HG03139 (cell line): ENCODE data around the gene FAM120AOS.

Experiments
- ATAC-seq: cut with Tn5 transposase; IDR thresholded peaks from one replicate; pipeline ENCODE4 v1.9.1; 2021; ENCODE audit not compliant: unreplicated experiment

The FAM120AOS gene

DNA sequence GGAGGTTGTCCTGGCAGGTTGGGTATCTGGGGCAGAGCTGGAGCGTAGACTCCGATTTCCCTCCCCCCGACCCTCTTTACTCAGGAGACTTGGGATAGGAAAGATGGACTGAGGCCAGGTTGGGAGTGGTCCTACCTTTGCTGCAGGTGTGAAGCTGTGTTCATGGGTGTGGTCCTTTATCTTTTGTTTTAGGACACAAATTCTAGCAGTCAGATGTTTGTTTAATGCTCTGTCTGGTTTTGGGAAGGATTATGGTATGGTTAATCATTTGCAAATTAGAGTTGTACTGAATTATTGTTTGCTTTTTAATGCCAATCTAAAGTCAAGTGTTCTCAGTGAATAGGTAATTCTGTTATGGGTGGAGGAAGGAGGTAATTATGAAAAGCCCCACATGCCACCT, 14.1 kb upstream of the FAM120AOS start:
- ATAC-seq = no peak

DNA sequence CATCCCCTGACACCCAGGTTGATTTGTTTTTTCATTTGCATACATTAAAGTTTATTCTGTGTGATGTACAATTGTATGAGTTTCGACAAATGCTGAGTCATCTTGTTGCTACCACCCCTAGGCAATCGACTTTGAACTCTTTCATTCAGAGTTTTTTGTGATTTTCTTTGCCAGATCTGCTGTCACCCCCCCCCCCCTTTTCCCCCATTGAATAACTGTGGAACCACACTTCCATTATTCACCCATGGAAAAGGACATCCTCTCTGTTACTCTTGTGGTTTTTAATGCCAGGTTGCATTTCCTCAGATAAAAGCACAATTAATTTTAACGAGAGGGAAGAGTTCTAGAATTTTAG, 13.7 kb upstream of the FAM120AOS start:
- no peak for ATAC-seq

DNA sequence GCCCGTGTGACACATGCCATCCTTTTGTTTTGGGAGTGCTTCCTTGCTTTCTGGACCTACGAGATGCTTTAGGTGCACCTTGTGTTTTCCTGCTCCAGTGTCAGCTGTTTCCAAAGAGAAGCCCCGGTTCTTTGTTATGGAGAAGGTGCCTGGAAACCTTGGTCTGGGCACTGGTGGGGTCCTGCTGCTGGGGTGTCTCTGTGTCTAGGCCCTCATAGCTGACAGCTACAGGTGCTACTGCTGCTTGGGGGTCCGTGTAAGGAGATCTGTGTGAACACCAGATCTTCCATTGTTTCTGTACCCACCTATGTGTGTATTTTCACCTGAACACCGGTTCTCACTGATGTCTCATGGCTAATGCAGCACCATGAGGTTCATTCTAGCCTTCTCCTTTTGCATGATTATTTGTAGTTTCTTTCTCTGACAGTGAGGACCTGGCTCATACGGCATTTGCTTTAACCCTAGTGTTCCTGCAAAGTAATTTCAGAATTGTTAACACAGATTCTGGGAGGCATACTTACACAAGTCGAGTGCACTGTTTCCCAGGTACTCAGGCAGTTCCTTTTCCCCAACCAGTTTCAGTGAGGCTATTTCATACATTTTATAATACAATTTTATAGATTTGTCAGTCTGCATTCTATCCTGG, 13.2 kb upstream of the FAM120AOS start:
- ATAC-seq = no peak

DNA sequence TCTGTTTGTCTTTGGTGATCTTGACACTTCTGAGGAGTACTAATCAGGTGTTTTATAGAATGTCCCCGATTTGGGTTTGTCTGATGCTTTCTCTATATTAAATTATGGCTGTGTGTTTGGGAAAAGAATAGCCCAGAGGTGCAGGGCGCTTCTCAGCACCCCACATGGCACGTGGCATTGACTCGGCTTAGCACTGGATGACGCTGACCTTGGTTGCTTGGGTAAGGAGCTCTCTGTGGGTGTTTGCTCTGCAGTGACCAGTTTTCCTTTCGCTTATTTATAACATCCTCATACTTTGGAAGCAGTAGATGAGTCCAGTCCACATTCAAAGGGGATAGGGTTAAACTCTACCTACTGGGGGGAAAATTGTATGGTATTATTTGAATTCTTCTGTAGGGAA, 12.5 kb upstream of the FAM120AOS start:
- ATAC-seq = no peak

- ATAC-seq = no peak
Observed at GRCh38 chr9:93464876-93465275, 11.5 kb upstream of the FAM120AOS start.

GRCh38 chr9:93464395-93464794, 11.0 kb upstream of the FAM120AOS start:
- ATAC-seq = no peak

DNA sequence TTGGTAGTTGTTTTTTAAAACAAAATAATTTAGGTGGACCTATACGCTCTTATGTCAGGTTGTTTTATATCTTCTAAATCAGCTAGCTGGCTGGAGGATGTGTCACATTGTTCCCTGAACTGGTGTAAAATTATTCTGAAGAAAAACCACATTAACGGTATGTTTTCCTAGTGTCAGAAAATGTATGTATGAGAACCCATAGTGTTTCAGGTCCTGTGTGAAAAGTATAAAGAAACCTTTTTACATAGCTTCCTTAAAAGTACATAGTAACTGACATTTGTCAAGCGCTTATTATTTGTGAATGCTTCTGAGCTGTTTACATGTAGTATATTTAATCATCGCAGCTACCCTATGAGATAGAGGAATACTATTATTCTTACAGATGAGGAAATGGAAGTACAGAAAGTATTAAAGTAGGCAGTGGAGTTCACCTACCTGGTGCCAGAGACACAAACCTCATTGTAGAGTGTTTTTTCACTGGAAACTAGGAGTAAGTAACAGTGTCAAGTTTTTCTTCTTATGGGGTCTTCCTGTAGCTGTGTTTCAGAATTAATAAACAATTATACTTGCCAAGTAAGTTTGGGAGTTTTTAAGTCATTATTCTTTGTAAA, 10.4 kb upstream of the FAM120AOS start:
- no peak for ATAC-seq

- ATAC-seq = no peak
Observed at GRCh38 chr9:93461821-93462220, 8.4 kb upstream of the FAM120AOS start.

DNA sequence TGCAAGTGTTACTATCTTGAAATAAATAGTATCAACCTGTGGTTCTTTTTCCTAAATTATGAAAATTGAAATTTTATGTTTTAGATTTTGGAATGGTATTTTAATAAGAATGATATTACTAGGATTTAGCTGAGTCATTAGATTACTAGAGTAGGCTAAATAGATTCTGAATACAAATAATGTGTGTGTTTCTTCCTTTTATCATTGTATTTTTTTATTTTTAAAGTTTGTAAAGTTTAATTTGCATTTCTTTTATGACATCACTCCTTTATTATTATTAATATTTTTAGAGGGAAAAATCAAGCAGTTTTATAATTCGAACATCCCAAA, 8.0 kb upstream of the FAM120AOS start:
- ATAC-seq = no peak

- no peak for ATAC-seq
Observed at GRCh38 chr9:93460689-93461413, 7.5 kb upstream of the FAM120AOS start.

GRCh38 chr9:93459432-93459847, 6.1 kb upstream of the FAM120AOS start:
- no peak for ATAC-seq

GRCh38 chr9:93458712-93459111, 5.3 kb upstream of the FAM120AOS start:
- ATAC-seq = no peak

DNA sequence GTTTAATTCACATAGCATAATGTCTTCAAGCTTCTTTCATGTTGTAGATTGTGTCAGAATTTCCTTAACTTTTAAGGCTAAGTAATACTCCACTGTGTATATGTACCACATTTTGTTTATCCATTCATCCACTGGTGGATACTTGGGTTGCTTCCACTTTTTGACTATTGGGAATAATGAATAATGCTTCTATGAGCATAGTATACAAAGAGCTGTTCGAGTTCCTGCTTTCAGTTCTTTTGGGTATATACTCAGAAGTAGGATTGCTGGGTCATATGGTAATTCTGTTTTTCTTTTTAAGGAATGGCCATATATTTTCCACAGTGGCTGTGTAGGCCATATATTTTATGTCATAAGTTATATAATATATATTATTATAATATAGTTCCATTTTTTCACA, 3.6 kb upstream of the FAM120AOS start:
- no peak for ATAC-seq

DNA sequence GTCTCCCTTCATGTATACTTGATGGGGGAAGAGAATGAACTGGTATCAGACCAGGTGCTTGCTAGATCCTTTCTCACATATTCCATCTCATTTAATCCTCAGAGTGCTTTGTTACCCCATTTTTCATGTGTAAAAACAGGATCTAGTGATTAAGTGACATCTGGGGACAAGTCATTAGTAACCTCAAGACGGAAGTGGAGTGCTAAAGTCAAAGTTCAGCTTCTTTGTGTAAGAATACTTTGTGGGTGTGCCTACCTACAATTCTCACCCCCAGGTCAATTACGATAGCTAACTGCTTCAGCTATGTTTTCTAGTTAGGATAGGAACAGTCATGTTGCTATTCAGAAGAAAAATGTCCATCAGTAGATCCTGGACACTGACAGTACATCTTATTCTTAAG, 3.1 kb upstream of the FAM120AOS start:
- ATAC-seq = no peak

- ATAC-seq = no peak
Observed at GRCh38 chr9:93456022-93456421, 2.6 kb upstream of the FAM120AOS start.

- no peak for ATAC-seq
Observed at GRCh38 chr9:93452710-93453046, 703 bp downstream of the FAM120AOS start.

DNA sequence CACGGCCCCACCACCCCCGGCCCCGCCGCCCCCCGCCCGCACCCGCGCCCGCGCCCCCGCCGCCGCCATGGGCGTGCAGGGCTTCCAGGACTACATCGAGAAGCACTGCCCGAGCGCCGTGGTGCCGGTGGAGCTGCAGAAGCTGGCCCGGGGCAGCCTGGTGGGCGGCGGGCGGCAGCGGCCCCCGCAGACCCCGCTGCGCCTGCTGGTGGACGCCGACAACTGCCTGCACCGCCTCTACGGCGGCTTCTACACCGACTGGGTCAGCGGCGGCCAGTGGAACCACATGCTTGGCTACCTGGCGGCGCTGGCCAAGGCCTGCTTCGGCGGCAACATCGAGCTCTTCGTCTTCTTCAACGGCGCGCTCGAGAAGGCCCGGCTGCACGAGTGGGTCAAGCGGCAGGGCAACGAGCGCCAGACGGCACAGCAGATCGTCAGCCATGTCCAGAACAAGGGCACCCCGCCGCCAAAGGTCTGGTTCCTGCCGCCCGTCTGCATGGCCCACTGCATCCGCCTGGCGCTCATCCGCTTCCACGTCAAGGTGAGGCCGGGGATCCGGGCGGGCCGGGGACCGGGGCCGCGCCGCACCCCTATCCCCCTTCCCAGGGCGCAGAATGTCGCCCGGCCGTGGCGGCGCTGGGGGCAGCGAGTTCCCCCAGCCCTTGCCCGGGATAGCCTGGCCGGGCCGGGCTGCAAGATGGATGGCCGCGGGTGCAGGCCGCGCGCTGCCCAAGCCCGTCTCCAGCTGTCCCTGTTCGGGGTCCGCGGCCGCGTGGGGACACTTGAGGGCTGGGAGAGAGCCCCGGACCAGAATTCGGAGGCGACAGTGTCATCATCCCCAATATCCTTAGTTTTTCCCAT, 1.3 kb downstream of the FAM120AOS start:
- ATAC-seq = peak; percentile 20

DNA sequence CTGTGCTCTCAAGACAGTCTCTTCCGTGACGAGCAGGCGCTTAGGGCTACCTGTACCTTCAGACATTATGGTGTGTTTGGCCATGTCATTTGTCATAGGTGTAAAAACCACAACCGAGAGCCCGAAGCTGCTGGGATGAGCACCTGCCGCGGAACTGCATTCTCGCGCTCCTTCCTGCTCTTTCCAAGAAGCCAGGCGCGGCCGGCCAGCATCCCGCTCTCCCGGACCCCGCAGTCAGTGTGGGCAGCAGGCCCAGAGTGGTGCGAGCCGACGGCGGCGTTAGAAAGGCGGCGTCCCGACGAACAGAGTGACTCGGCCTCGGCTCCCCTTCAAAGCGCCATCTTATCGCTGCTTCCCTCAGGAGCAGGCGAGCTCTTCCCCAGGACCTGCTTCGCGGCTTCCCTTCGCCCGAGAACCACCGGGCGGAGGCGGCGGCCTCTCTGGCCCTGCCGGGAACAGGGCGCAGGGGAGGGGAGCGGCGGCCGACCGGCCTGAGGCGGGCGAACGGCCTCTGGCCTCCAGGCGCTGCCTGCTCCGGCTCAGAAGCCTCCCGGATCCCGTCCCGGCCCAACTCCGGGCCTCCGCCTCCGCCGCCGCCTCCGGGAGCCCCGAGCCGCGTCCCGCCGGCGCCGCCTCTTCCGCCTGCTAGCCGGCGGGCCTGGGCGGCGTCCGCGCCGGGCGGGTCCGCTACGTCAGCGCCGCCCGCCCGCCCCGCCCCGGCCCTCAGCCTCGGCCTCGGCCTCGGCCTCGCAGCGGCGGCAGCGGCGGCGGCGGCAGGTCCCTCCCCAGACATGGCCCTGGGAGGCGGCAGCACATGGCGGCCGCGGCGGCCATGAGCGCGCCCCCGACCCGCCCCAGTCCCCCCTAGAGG, 2.2 kb downstream of the FAM120AOS start, which contains the start of gene FAM120A:
Gene FAM120A (plus strand): TSS at position 741 of the 871 bp plus-strand sequence. CDS start 231 bp downstream, outside the sequence.
- ATAC-seq = peak; percentile 46

DNA sequence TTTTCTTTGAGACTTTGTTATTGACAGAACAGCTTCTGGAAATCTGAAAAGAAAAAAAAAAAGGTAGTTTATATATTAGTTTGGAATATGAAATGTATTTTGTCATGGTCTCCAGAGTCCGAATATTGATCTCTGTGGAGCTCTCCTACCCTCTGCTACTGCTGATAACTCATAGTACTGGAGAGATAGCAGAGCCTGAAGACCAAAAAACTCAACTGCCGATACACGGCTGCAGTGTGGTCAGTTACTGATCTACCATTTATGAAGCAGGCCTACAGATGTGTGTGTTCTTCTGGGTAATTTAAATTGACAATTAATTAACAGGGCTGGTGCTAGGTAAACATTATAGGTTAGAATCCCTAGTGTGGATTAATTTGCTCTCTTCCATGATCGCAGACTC, 5.7 kb downstream of the FAM120AOS start:
- no peak for ATAC-seq

- no peak for ATAC-seq
Observed at GRCh38 chr9:93446073-93446472, 7.3 kb downstream of the FAM120AOS start.
